WTC11 (cell line): ENCODE measurements around the gene CACNA1E. TPM values are rescaled to one million over a fixed set of nuclear protein-coding genes. Genes with fewer than 3 reads are reported as not detected.

Source experiments
- ATAC-seq: fragments of 200-7000 bp; cut with Tn5 transposase; 2 replicates; pipeline ENCODE4 v1.10.0; 2021; ENCODE audit warnings: mild to moderate bottlenecking, moderate library complexity
- CTCF ChIA-PET: fragments of 300-600 bp; sonication (Branson Sonifier 250); formaldehyde crosslinking; loops from one replicate; lab custom pipeline; 2021; ENCODE audit warnings: antibody characterized with exemption; lab: Charles Lee
- POLR2A ChIA-PET: fragments of 350-600 bp; sonication (Branson Sonifier 250); formaldehyde crosslinking; loops from one replicate; lab custom pipeline; 2021; ENCODE audit warnings: antibody characterized with exemption; lab: Charles Lee
- DNase-seq: peaks from one replicate; pipeline ENCODE4 v3.0.0; 2021; ENCODE audit warnings: low spot score
- H3K27ac Mint-ChIP-seq: 2 replicates; pipeline ENCODE4 v1.8.0; 2021; ENCODE audit warnings: mixed read lengths
- H3K27me3 Mint-ChIP-seq: 2 replicates; pipeline ENCODE4 v1.8.0; 2021; ENCODE audit warnings: low read depth, mild to moderate bottlenecking, moderate library complexity, mixed read lengths
- H3K36me3 Mint-ChIP-seq: 2 replicates; pipeline ENCODE4 v1.8.0; 2021; ENCODE audit warnings: mixed read lengths
- H3K4me1 Mint-ChIP-seq: 2 replicates; pipeline ENCODE4 v1.8.0; 2022; ENCODE audit warnings: mixed read lengths
- H3K4me3 Mint-ChIP-seq: 2 replicates; pipeline ENCODE4 v1.8.0; 2021; ENCODE audit warnings: mild to moderate bottlenecking, moderate library complexity, mixed read lengths
- H3K9me3 Mint-ChIP-seq: 2 replicates; pipeline ENCODE4 v1.8.0; 2021; ENCODE audit warnings: mixed read lengths
- ATF1 ChIP-seq: sonication (generic); formaldehyde crosslinking; IDR thresholded peaks from 2 replicates; pipeline ENCODE4 v1.8.1; 2023; ENCODE audit warnings: mild to moderate bottlenecking, moderate library complexity, missing genetic modification reagents
- CREM ChIP-seq: sonication (generic); formaldehyde crosslinking; IDR thresholded peaks from 2 replicates; pipeline ENCODE4 v1.8.1; 2022; ENCODE audit warnings: mild to moderate bottlenecking, missing genetic modification reagents, moderate library complexity
- FOXP1 ChIP-seq: sonication (generic); formaldehyde crosslinking; IDR thresholded peaks from 2 replicates; pipeline ENCODE4 v1.8.0; 2022; ENCODE audit warnings: missing genetic modification reagents, mild to moderate bottlenecking, moderate library complexity, borderline replicate concordance
- MLX ChIP-seq: sonication (generic); formaldehyde crosslinking; IDR thresholded peaks from 2 replicates; pipeline ENCODE4 v1.8.1; 2023; ENCODE audit warnings: mild to moderate bottlenecking, missing genetic modification reagents, moderate library complexity
- NR1H2 ChIP-seq: sonication (generic); formaldehyde crosslinking; IDR thresholded peaks from 2 replicates; pipeline ENCODE4 v1.9.0; 2021; ENCODE audit warnings: mild to moderate bottlenecking, moderate library complexity, missing genetic modification reagents
- NR2C2 ChIP-seq: sonication (generic); formaldehyde crosslinking; IDR thresholded peaks from 2 replicates; pipeline ENCODE4 v1.8.0; 2022; ENCODE audit warnings: mild to moderate bottlenecking, missing genetic modification reagents
- OVOL2 ChIP-seq: fragments of 250-450 bp; sonication (Bioruptor Pico); IDR thresholded peaks from 2 replicates; pipeline ENCODE4 v1.9.0; 2021; ENCODE audit warnings: mild to moderate bottlenecking, borderline replicate concordance
- SOX15 ChIP-seq: fragments of 250-450 bp; sonication (Bioruptor Pico); IDR thresholded peaks from 2 replicates; pipeline ENCODE4 v1.9.0; 2021; ENCODE audit warnings: mild to moderate bottlenecking
- ZNF121 ChIP-seq: sonication (generic); formaldehyde crosslinking; IDR thresholded peaks from 2 replicates; pipeline ENCODE4 v1.8.0; 2023; ENCODE audit warnings: missing genetic modification reagents
- ZNF138 ChIP-seq: sonication (generic); formaldehyde crosslinking; conservative IDR thresholded peaks from 2 replicates; pipeline ENCODE4 v1.8.1; 2022; ENCODE audit warnings: mild to moderate bottlenecking, moderate library complexity, missing genetic modification reagents
- ZNF317 ChIP-seq: sonication (generic); formaldehyde crosslinking; IDR thresholded peaks from 2 replicates; pipeline ENCODE4 v1.8.1; 2023; ENCODE audit warnings: low read depth, mild to moderate bottlenecking, moderate library complexity, missing genetic modification reagents, borderline replicate concordance
- ZNF396 ChIP-seq: fragments of 250-450 bp; sonication (Bioruptor Pico); IDR thresholded peaks from 2 replicates; pipeline ENCODE4 v1.8.0; 2021; ENCODE audit warnings: mild to moderate bottlenecking, moderate library complexity, borderline replicate concordance
- ZNF671 ChIP-seq: fragments of 250-450 bp; sonication (Bioruptor Pico); IDR thresholded peaks from 2 replicates; pipeline ENCODE4 v1.8.0; 2021; ENCODE audit warnings: mild to moderate bottlenecking
- ZSCAN18 ChIP-seq: fragments of 250-450 bp; sonication (Bioruptor Pico); IDR thresholded peaks from 2 replicates; pipeline ENCODE4 v2.1.2; 2022; ENCODE audit warnings: mild to moderate bottlenecking, moderate library complexity
- total RNA-seq: library from RNA; stranded (reverse); gene quantifications from 3 replicates; pipeline ENCODE4 v1.2.3, GENCODE V29; 2021
- TF ChIP-seq, protein P1 (sequence below): sonication (generic); formaldehyde crosslinking; IDR thresholded peaks from 2 replicates; pipeline ENCODE4 v1.8.1; 2023; ENCODE audit warnings: mild to moderate bottlenecking, moderate library complexity, missing genetic modification reagents
- TF ChIP-seq, protein P2 (sequence below): sonication (generic); formaldehyde crosslinking; IDR thresholded peaks from 2 replicates; pipeline ENCODE4 v1.8.0; 2022; ENCODE audit warnings: mild to moderate bottlenecking, missing genetic modification reagents
- TF ChIP-seq, protein P3 (sequence below): sonication (generic); formaldehyde crosslinking; IDR thresholded peaks from 2 replicates; pipeline ENCODE4 v1.8.0; 2022; ENCODE audit warnings: mild to moderate bottlenecking, missing genetic modification reagents
- TF ChIP-seq, protein P4 (sequence below): sonication (generic); formaldehyde crosslinking; IDR thresholded peaks from 2 replicates; pipeline ENCODE4 v1.8.1; 2023; ENCODE audit warnings: mild to moderate bottlenecking, missing genetic modification reagents
- TF ChIP-seq, protein P5 (sequence below): sonication (generic); formaldehyde crosslinking; IDR thresholded peaks from 2 replicates; pipeline ENCODE4 v1.8.0; 2023; ENCODE audit warnings: missing genetic modification reagents
- TF ChIP-seq, protein P6 (sequence below): sonication (generic); formaldehyde crosslinking; IDR thresholded peaks from 2 replicates; pipeline ENCODE4 v1.8.1; 2022; ENCODE audit warnings: low read depth, mild to moderate bottlenecking, moderate library complexity, missing genetic modification reagents, borderline replicate concordance

The CACNA1E gene
- total RNA-seq, 1 experiment from 2014 or later: 0.63 TPM

DNA sequence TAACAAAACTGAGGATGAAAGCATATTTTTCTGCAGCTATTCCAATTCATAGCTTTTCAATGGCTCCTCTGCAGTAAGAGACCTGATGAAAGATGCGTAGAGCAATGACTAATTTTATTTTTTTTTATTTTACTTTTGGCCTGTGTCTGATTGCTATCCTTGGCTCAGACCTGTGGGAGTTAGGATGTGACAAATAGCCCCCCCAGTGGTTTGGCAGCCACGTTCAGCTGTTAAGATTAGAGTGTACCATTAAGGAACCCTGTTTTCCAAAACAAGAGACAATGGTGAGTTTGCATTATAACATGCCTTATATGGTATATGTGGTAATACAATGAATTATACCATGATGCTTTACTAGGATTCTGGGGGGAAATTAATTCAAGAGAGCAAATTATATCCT lies 264.7 kb downstream of the CACNA1E start:
- ATAC-seq (no peak), DNase-seq (no peak)
- Mint-ChIP-seq H3K27me3 (no peaks in the 10 kb centered on the region), H3K36me3 (no peaks in the 10 kb centered on the region), H3K4me1 (peaks cover 13% of the 10 kb centered on the region), H3K4me3 (no peak overlapping the region), H3K9me3 (no peaks in the 10 kb centered on the region), H3K27ac (no peak overlapping the region)
- ChIA-PET CTCF (no interaction called here), POLR2A (no interaction called here)
- TF ChIP-seq FOXP1 (CRISPR knock-in tag) (no peak), NR2C2 (no peak), ZNF138 (CRISPR knock-in tag) (no peak), ZSCAN18 (CRISPR knock-in tag) (no peak), ATF1 (CRISPR knock-in tag) (no peak), SOX15 (CRISPR knock-in tag) (no peak), ZNF671 (no peak), ZNF121 (CRISPR knock-in tag) (no peak), MLX (CRISPR knock-in tag) (no peak), ZNF317 (CRISPR knock-in tag) (no peak)
- TF ChIP-seq, protein P1, sequence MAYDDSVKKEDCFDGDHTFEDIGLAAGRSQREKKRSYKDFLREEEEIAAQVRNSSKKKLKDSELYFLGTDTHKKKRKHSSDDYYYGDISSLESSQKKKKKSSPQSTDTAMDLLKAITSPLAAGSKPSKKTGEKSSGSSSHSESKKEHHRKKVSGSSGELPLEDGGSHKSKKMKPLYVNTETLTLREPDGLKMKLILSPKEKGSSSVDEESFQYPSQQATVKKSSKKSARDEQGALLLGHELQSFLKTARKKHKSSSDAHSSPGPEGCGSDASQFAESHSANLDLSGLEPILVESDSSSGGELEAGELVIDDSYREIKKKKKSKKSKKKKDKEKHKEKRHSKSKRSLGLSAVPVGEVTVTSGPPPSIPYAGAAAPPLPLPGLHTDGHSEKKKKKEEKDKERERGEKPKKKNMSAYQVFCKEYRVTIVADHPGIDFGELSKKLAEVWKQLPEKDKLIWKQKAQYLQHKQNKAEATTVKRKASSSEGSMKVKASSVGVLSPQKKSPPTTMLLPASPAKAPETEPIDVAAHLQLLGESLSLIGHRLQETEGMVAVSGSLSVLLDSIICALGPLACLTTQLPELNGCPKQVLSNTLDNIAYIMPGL: no peak
- TF ChIP-seq, protein P2, sequence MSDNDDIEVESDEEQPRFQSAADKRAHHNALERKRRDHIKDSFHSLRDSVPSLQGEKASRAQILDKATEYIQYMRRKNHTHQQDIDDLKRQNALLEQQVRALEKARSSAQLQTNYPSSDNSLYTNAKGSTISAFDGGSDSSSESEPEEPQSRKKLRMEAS (CRISPR knock-in tag): no peak
- TF ChIP-seq, protein P3, sequence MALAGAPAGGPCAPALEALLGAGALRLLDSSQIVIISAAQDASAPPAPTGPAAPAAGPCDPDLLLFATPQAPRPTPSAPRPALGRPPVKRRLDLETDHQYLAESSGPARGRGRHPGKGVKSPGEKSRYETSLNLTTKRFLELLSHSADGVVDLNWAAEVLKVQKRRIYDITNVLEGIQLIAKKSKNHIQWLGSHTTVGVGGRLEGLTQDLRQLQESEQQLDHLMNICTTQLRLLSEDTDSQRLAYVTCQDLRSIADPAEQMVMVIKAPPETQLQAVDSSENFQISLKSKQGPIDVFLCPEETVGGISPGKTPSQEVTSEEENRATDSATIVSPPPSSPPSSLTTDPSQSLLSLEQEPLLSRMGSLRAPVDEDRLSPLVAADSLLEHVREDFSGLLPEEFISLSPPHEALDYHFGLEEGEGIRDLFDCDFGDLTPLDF (CRISPR knock-in tag): no peak
- TF ChIP-seq, protein P4, sequence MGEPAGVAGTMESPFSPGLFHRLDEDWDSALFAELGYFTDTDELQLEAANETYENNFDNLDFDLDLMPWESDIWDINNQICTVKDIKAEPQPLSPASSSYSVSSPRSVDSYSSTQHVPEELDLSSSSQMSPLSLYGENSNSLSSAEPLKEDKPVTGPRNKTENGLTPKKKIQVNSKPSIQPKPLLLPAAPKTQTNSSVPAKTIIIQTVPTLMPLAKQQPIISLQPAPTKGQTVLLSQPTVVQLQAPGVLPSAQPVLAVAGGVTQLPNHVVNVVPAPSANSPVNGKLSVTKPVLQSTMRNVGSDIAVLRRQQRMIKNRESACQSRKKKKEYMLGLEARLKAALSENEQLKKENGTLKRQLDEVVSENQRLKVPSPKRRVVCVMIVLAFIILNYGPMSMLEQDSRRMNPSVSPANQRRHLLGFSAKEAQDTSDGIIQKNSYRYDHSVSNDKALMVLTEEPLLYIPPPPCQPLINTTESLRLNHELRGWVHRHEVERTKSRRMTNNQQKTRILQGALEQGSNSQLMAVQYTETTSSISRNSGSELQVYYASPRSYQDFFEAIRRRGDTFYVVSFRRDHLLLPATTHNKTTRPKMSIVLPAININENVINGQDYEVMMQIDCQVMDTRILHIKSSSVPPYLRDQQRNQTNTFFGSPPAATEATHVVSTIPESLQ (CRISPR knock-in tag): no peak
- TF ChIP-seq, protein P5, sequence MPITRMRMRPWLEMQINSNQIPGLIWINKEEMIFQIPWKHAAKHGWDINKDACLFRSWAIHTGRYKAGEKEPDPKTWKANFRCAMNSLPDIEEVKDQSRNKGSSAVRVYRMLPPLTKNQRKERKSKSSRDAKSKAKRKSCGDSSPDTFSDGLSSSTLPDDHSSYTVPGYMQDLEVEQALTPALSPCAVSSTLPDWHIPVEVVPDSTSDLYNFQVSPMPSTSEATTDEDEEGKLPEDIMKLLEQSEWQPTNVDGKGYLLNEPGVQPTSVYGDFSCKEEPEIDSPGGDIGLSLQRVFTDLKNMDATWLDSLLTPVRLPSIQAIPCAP (CRISPR knock-in tag): no peak

DNA sequence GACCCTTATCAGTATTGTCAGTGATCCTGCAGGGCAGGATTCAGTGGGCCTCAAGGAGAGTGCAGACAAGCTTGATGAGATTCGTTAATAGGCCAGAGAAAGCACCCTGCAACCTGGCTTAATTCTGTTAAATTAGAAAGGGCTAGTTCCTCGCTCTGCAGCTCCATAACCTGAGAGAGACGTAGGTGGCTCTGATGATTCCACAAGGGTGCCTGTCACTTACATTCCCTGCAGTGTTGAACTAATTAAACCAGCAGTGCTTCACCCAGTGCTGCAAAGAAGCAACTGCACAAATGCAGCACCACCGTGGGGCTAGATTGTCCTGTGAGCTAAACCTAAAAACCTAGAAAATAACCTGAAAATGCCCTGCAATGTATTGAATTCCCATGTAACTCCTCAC lies 270.8 kb downstream of the CACNA1E start:
- CTCF ChIA-PET: no interaction called here
- no peak overlapping the region for H3K4me3 Mint-ChIP-seq

More for the DNA sequence above, 270.8 kb downstream of the CACNA1E start:
- Mint-ChIP-seq H3K36me3 (no peaks in the 10 kb centered on the region), H3K9me3 (peaks cover 8% of the 10 kb centered on the region), H3K27ac (no peak overlapping the region), H3K27me3 (no peaks in the 10 kb centered on the region), H3K4me1 (no peaks in the 10 kb centered on the region)
- POLR2A ChIA-PET: no interaction called here
- TF ChIP-seq OVOL2: no peak
- TF ChIP-seq CREM: no peak
- TF ChIP-seq ZNF396: no peak
- no peak for TF ChIP-seq NR1H2
- TF ChIP-seq, protein P6, sequence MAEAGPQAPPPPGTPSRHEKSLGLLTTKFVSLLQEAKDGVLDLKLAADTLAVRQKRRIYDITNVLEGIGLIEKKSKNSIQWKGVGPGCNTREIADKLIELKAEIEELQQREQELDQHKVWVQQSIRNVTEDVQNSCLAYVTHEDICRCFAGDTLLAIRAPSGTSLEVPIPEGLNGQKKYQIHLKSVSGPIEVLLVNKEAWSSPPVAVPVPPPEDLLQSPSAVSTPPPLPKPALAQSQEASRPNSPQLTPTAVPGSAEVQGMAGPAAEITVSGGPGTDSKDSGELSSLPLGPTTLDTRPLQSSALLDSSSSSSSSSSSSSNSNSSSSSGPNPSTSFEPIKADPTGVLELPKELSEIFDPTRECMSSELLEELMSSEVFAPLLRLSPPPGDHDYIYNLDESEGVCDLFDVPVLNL (CRISPR knock-in tag): no peak
- no peak for ATAC-seq
- DNase-seq: no peak
